Breast epithelium (tissue), 3 donors: ENCODE data around the gene CPSF4.

ENCODE experiments used
- POLR2AphosphoS5 ChIP-seq, 3 donors: sonication (generic); formaldehyde crosslinking; IDR thresholded peaks; one replicate each; pipeline ENCODE4 v1.6.1; 2017; ENCODE audit warnings: antibody characterized with exemption in 3 of 3
- TF ChIP-seq, protein P1 (sequence below), 3 donors: fragments of 450-650 bp; IDR thresholded peaks; one replicate each; pipeline ENCODE4 v1.5.1; 2016 to 2017; ENCODE audit warnings: antibody characterized with exemption in 3 of 3, mild to moderate bottlenecking in 3 of 3, moderate library complexity in 3 of 3

DNA sequence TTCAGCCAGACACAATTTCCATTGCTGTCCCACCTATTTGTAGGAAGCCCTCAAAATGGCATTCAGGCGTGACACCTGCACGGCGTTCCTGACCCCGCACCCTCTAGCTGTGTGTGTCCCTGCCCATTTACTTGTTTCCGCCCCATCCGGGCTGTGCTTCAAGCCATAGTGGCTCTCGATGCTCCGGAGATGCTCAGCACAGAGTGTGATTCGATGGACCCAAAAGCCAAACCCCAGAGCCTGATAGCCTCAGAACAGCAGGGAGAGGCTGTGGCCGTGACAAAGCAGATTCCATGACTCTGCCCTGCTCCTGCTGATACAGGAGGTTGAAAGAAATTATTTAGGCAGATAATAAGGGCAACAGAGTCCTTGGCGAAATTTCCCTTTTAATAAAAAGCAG lies 16.6 kb upstream of the CPSF4 start:
- TF ChIP-seq, protein P1, sequence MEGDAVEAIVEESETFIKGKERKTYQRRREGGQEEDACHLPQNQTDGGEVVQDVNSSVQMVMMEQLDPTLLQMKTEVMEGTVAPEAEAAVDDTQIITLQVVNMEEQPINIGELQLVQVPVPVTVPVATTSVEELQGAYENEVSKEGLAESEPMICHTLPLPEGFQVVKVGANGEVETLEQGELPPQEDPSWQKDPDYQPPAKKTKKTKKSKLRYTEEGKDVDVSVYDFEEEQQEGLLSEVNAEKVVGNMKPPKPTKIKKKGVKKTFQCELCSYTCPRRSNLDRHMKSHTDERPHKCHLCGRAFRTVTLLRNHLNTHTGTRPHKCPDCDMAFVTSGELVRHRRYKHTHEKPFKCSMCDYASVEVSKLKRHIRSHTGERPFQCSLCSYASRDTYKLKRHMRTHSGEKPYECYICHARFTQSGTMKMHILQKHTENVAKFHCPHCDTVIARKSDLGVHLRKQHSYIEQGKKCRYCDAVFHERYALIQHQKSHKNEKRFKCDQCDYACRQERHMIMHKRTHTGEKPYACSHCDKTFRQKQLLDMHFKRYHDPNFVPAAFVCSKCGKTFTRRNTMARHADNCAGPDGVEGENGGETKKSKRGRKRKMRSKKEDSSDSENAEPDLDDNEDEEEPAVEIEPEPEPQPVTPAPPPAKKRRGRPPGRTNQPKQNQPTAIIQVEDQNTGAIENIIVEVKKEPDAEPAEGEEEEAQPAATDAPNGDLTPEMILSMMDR (IDR thresholded peaks at IDR 0.05) = no peak
- TF ChIP-seq POLR2AphosphoS5 (IDR thresholded peaks at IDR 0.05) = no peak
